CD4-positive, CD25-positive, alpha-beta regulatory T cell (primary cell): ENCODE measurements around the gene ITGB1. TPM values are rescaled to one million over a fixed set of nuclear protein-coding genes. Genes with fewer than 3 reads are reported as not detected.
A peak's percentile ranks its signal among the peaks of the same experiment; 100 is the strongest.

Source experiments
- ATAC-seq, 2 donors: fragments of 150-1000 bp; cut with Tn5 transposase; one replicate each; pipeline ENCODE4 v1.10.0; 2021; ENCODE audit warnings: low read depth in 2 of 2, moderate number of reproducible peaks in 2 of 2, moderate library complexity in 1 of 2
- DNase-seq, 3 donors: peaks; one replicate each; pipeline versions ENCODE4 v3.0.0 to v3.0.0-alpha.2; 2012 to 2022; ENCODE audit warnings: mixed read lengths in 1 of 3
- H3K27ac ChIP-seq: one replicate; pipeline ENCODE4 v1.7.0; 2013; ENCODE audit warnings: mild to moderate bottlenecking, low read length; ENCODE audit not compliant: insufficient read depth, poor library complexity, severe bottlenecking
- H3K27me3 ChIP-seq: one replicate; pipeline ENCODE4 v1.7.0; 2013; ENCODE audit warnings: low read length; ENCODE audit not compliant: control insufficient read depth, insufficient read depth
- H3K36me3 ChIP-seq: one replicate; pipeline ENCODE4 v1.7.0; 2013; ENCODE audit warnings: mild to moderate bottlenecking, low read length, moderate library complexity; ENCODE audit not compliant: control insufficient read depth, insufficient read depth
- H3K4me1 ChIP-seq: 2 replicates; pipeline ENCODE4 v1.7.0; 2013; ENCODE audit warnings: mild to moderate bottlenecking, low read length; ENCODE audit not compliant: insufficient read depth, control insufficient read depth, poor library complexity, severe bottlenecking
- H3K4me3 ChIP-seq: one replicate; pipeline ENCODE4 v1.7.0; 2013; ENCODE audit warnings: low read depth, mild to moderate bottlenecking, low read length, moderate library complexity
- H3K9me3 ChIP-seq, 2 experiments: 1 replicate in 1 of 2; 2 replicates in 1 of 2; pipeline ENCODE4 v1.7.0; 2013; ENCODE audit warnings: low read length in 2 of 2, mild to moderate bottlenecking in 1 of 2, moderate library complexity in 1 of 2; ENCODE audit not compliant: control insufficient read depth in 2 of 2
- H3K27ac Mint-ChIP-seq, 3 donors: one replicate each; pipeline ENCODE4 v1.8.0; 2020 to 2022; ENCODE audit warnings: mild to moderate bottlenecking in 3 of 3, mixed read lengths in 3 of 3, moderate library complexity in 2 of 3
- H3K27me3 Mint-ChIP-seq: one replicate; pipeline ENCODE4 v1.8.0; 2022; ENCODE audit warnings: mild to moderate bottlenecking, mixed read lengths
- H3K36me3 Mint-ChIP-seq: one replicate; pipeline ENCODE4 v1.8.0; 2020; ENCODE audit warnings: mixed read lengths
- H3K4me1 Mint-ChIP-seq, 4 donors: one replicate each; pipeline ENCODE4 v1.8.0; 2020 to 2022; ENCODE audit warnings: mixed read lengths in 4 of 4, mild to moderate bottlenecking in 1 of 4
- H3K4me3 Mint-ChIP-seq, 4 donors: one replicate each; pipeline ENCODE4 v1.8.0; 2020 to 2022; ENCODE audit warnings: mild to moderate bottlenecking in 4 of 4, mixed read lengths in 4 of 4, moderate library complexity in 3 of 4
- H3K9me3 Mint-ChIP-seq, 7 donors: one replicate each; pipeline ENCODE4 v1.8.0; 2020 to 2022; ENCODE audit warnings: mixed read lengths in 7 of 7, mild to moderate bottlenecking in 3 of 7, moderate library complexity in 2 of 7
- polyA plus RNA-seq, 4 donors: library from polyadenylated mRNA; unstranded; fragments of 300-500 nt; fragmentation: Illumina TruSeq; gene quantifications; one replicate each; pipeline ENCODE4 v1.2.3, GENCODE V29; 2021
- total RNA-seq: library from RNA; stranded (reverse); gene quantifications from one replicate; pipeline ENCODE4 v1.2.3, GENCODE V29; 2022

ITGB1 gene
- total and polyA plus RNA-seq, 5 donors from 2014 or later, result 360 to 577 (median 524) TPM

- H3K4me3 Mint-ChIP-seq, result no peak overlapping the region
- ATAC-seq (no peak), DNase-seq (no peak)
- Histone ChIP-seq H3K27ac (no peak overlapping the region), H3K4me3 (no peak overlapping the region), H3K9me3 (no peaks in the 10 kb centered on the region), H3K36me3 (no peaks in the 10 kb centered on the region), H3K27me3 (no peaks in the 10 kb centered on the region), H3K4me1 (peaks cover 19% of the 10 kb centered on the region)
- H3K27me3 Mint-ChIP-seq, result no peaks in the 10 kb centered on the region
- H3K4me1 Mint-ChIP-seq, result peaks cover 4 to 33% (median 25%) of the 10 kb centered on the region in 4 donors
- H3K9me3 Mint-ChIP-seq, result no peaks in the 10 kb centered on the region
- peaks cover 8% of the 10 kb centered on the region for H3K36me3 Mint-ChIP-seq
- no peak overlapping the region for H3K27ac Mint-ChIP-seq
These were observed 6.2 kb upstream of the ITGB1 start for GRCh38 chr10:32964270-32964669.

- no peak overlapping the region for H3K27ac Mint-ChIP-seq
- Histone ChIP-seq H3K27ac (no peak overlapping the region), H3K36me3 (no peaks in the 10 kb centered on the region), H3K27me3 (no peaks in the 10 kb centered on the region), H3K4me3 (no peak overlapping the region), H3K9me3 (no peaks in the 10 kb centered on the region), H3K4me1 (peaks cover 29% of the 10 kb centered on the region)
- peaks cover 0 to 2% (median 0%) of the 10 kb centered on the region in 7 donors for H3K9me3 Mint-ChIP-seq
- peaks cover 8% of the 10 kb centered on the region for H3K36me3 Mint-ChIP-seq
- DNase-seq (no peak), ATAC-seq (no peak)
- H3K4me1 Mint-ChIP-seq, result peaks cover 4 to 42% (median 33%) of the 10 kb centered on the region in 4 donors
- H3K27me3 Mint-ChIP-seq, result no peaks in the 10 kb centered on the region
- H3K4me3 Mint-ChIP-seq, result no peak overlapping the region
These were observed 5.1 kb upstream of the ITGB1 start for GRCh38 chr10:32963096-32963495.

GRCh38 chr10:32962521-32962920 lies 4.5 kb upstream of the ITGB1 start:
- no peak overlapping the region for H3K4me3 ChIP-seq
- no peaks in the 10 kb centered on the region for H3K27me3 Mint-ChIP-seq
- H3K27me3 ChIP-seq, result no peaks in the 10 kb centered on the region
- H3K4me1 ChIP-seq, result peaks cover 29% of the 10 kb centered on the region
- no peaks in the 10 kb centered on the region for H3K9me3 ChIP-seq
- H3K36me3 ChIP-seq, result no peaks in the 10 kb centered on the region
- H3K9me3 Mint-ChIP-seq, result peaks cover 0 to 2% (median 0%) of the 10 kb centered on the region in 7 donors
- DNase-seq (no peak), ATAC-seq (no peak)
- H3K27ac ChIP-seq, result no peak overlapping the region
- H3K4me3 Mint-ChIP-seq, result peak overlapping the region in 1 of 4 donors; percentile 33
- peaks cover 4 to 42% (median 33%) of the 10 kb centered on the region in 4 donors for H3K4me1 Mint-ChIP-seq
- H3K27ac Mint-ChIP-seq, result no peak overlapping the region
- peaks cover 8% of the 10 kb centered on the region for H3K36me3 Mint-ChIP-seq

- H3K9me3 ChIP-seq, result no peaks in the 10 kb centered on the region
- ATAC-seq, result no peak
- peaks cover 0 to 3% (median 0%) of the 10 kb centered on the region in 7 donors for H3K9me3 Mint-ChIP-seq
- no peak overlapping the region for H3K27ac Mint-ChIP-seq
- no peaks in the 10 kb centered on the region for H3K27me3 Mint-ChIP-seq
- no peaks in the 10 kb centered on the region for H3K36me3 ChIP-seq
- peaks cover 4% of the 10 kb centered on the region for H3K36me3 Mint-ChIP-seq
- H3K4me3 Mint-ChIP-seq, result no peak overlapping the region
- no peak overlapping the region for H3K4me3 ChIP-seq
- peaks cover 4 to 42% (median 33%) of the 10 kb centered on the region in 4 donors for H3K4me1 Mint-ChIP-seq
- H3K27me3 ChIP-seq, result no peaks in the 10 kb centered on the region
- peaks cover 29% of the 10 kb centered on the region for H3K4me1 ChIP-seq
- no peak overlapping the region for H3K27ac ChIP-seq
- no peak for DNase-seq
These were observed 3.9 kb upstream of the ITGB1 start for GRCh38 chr10:32961895-32962369.

GRCh38 chr10:32961343-32961894 lies 3.4 kb upstream of the ITGB1 start:
- Histone ChIP-seq H3K27ac (no peak overlapping the region), H3K4me3 (no peak overlapping the region), H3K4me1 (peaks cover 29% of the 10 kb centered on the region), H3K9me3 (no peaks in the 10 kb centered on the region), H3K36me3 (no peaks in the 10 kb centered on the region), H3K27me3 (no peaks in the 10 kb centered on the region)
- H3K4me3 Mint-ChIP-seq, result peak overlapping the region in 2 of 4 donors; percentile 6 to 55
- peaks cover 4 to 42% (median 35%) of the 10 kb centered on the region in 4 donors for H3K4me1 Mint-ChIP-seq
- ATAC-seq (no peak), DNase-seq (no peak)
- no peaks in the 10 kb centered on the region for H3K27me3 Mint-ChIP-seq
- peaks cover 0 to 3% (median 0%) of the 10 kb centered on the region in 7 donors for H3K9me3 Mint-ChIP-seq
- H3K36me3 Mint-ChIP-seq, result peaks cover 2% of the 10 kb centered on the region
- peak overlapping the region in 1 of 3 donors; percentile 3 for H3K27ac Mint-ChIP-seq

- DNase-seq (no peak), ATAC-seq (no peak)
- H3K4me1 Mint-ChIP-seq, result peaks cover 8 to 49% (median 43%) of the 10 kb centered on the region in 4 donors
- Histone ChIP-seq H3K4me1 (peaks cover 33% of the 10 kb centered on the region), H3K36me3 (no peaks in the 10 kb centered on the region), H3K4me3 (peak overlapping the region; percentile 88), H3K27me3 (no peaks in the 10 kb centered on the region), H3K27ac (no peak overlapping the region), H3K9me3 (no peaks in the 10 kb centered on the region)
- no peaks in the 10 kb centered on the region for H3K27me3 Mint-ChIP-seq
- H3K9me3 Mint-ChIP-seq, result peaks cover 0 to 3% (median 0%) of the 10 kb centered on the region in 7 donors
- H3K36me3 Mint-ChIP-seq, result no peaks in the 10 kb centered on the region
- peak overlapping the region in 2 of 3 donors; percentile 48 to 51 for H3K27ac Mint-ChIP-seq
- peak overlapping the region; percentile 37 to 98 (median 76) for H3K4me3 Mint-ChIP-seq
These were observed 2.0 kb upstream of the ITGB1 start for GRCh38 chr10:32960022-32960421.

- peak overlapping the region; percentile 88 for H3K4me3 ChIP-seq
- Mint-ChIP-seq H3K9me3 (peaks cover 0 to 3% (median 0%) of the 10 kb centered on the region in 7 donors), H3K27me3 (no peaks in the 10 kb centered on the region), H3K36me3 (no peaks in the 10 kb centered on the region), H3K27ac (peak overlapping the region; percentile 88 to 98 (median 95)), H3K4me1 (peaks cover 12 to 56% (median 50%) of the 10 kb centered on the region in 4 donors), H3K4me3 (peak overlapping the region; percentile 85 to 98 (median 90))
- DNase-seq (peak in 1 of 3 donors; percentile 62), ATAC-seq (no peak)
- no peaks in the 10 kb centered on the region for H3K36me3 ChIP-seq
- H3K27me3 ChIP-seq, result no peaks in the 10 kb centered on the region
- H3K9me3 ChIP-seq, result no peaks in the 10 kb centered on the region
- peaks cover 39% of the 10 kb centered on the region for H3K4me1 ChIP-seq
- H3K27ac ChIP-seq, result peak overlapping the region; percentile 80
These were observed 1.2 kb upstream of the ITGB1 start for GRCh38 chr10:32959006-32959920.
